Stimulated activated CD8-positive, alpha-beta memory T cell treated with anti-CD3 and anti-CD28 coated beads, Interleukin-7, amount 100 ng/mL, for 48 hours (primary cell): Measurements from ENCODE around the gene ORC4.

Source experiments
- DNase-seq, 2 donors: peaks; one replicate each; pipeline ENCODE4 v3.0.0-alpha.2; 2020; ENCODE audit warnings: low read depth in 1 of 2; ENCODE audit errors: extremely low read depth in 1 of 2

ORC4 gene

DNA sequence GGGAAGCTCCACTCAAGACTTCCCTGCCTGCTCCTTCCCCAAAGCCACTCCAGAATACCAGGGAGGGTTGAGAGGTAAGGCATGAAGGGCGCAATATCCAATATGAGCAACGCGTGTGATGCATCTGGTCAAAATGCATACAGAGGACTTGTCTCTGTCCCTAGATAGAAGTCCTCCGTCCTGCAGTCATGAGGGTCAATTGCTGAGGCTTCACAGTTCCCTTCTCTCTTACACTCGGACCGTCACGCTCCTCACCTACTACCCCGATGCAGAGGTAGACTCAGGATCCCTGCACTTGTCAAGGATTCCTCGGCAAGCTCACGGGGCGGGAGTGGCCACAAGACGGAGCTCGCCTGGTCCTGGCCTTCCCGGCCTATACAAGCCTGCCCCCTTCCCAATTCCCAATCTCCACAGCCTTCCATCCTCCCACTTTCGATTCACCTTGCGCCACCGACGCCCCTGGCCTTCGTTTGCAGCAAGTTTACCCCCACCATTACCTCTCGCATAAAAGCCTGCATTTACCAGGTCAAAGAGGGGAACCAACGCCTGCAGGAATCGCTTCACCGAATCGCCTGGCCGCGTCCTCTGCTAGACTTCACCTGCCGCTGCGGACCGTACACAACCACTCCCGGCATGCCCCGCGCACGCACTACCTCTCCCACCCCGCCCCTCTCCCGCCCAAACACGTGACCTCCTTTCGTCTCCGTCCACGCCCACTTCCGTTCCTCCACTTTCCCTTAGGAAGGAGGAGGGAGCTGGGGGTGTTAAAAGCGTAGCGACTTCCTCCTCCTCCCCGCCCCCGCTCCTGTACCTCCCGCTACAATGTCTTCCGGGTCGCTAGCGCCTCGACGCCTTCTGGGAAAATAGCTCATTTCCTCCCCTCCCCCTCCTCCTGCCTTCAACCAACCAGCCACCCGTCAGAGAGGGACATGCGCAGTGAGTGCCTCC lies at the start of gene ORC4:
TSS of gene ORC4 (minus strand) at position 627 of the 948 bp plus-strand sequence. CDS start 44,779 bp downstream, outside the sequence.
- DNase-seq = peak; percentile 90 to 97

DNA sequence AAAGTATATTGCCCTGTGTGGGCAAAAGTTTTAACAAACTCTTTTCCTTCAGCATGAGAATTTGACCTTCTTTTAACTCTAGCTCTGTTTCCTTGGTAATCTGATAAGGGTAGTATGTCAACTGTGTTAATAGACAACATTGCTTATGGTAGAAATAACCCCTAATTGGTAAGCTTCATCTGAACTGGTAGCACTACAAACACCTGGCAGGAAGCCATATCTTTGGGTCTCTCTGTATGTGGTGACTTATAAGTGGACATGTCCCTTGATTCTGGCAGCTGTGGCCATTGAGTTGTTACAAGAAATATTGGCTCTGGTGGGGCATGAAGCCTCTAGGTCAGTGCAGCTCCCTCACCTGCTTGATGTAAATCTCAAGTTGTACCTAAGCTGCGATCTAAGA lies 47.3 kb upstream of the ORC4 start:
- DNase-seq = no peak

DNA sequence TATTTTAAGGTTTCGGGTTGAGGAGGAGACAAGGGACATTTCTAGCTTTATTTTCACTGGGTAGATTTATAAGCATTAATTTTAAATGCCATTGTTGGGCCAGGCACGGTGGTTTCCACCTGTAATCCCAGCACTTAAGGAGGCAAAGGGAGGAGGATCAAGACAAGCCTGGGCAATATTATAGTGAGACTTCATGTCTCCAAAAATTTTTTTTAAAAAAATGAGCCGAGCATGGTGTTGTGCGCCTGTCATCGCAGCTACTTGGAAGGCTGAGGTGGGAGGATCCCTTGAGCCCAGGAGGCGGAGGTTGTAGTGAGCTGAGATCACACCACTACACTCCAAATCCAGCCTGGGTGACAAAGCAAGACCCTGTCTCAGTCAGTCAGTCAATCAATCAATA lies 45.4 kb upstream of the ORC4 start:
- DNase-seq = no peak

DNA sequence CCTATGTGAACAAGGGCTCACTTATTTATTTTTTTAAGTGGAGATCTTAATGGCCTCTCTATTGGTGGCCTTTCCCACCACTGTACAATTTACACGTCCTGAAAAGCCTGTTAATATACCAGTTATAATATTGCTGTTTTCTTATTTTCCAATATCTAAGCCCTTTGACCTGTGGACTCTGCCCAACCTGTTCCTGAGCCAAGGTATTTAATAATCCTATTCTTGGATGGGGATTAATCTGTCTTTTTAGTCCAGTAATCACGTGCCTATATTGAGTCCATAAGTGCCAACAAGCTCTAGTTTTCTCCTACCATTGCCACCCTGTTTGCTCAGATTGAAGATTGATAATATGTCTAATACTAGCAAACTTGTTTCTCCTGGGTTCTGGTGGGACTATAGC lies 43.1 kb upstream of the ORC4 start:
- DNase-seq = no peak

DNA sequence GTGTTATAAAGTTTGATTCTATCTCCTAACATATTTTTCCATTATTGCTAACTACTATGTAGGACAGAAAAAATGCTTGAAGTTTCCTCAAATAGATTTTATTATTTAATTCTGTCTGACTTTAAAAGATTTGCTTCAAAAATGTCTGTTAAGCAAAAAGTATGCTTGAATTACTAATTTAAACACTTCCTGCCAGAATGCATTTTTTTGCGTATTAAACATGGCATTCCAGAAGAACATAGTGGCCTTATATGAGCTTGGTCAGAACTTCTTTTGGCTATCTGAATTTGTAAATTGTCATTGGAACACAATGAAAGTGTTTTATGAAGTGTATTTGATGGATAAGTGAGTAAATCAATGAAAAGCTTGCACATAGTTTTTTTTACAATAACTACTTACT lies 38.1 kb upstream of the ORC4 start:
- no peak for DNase-seq

DNA sequence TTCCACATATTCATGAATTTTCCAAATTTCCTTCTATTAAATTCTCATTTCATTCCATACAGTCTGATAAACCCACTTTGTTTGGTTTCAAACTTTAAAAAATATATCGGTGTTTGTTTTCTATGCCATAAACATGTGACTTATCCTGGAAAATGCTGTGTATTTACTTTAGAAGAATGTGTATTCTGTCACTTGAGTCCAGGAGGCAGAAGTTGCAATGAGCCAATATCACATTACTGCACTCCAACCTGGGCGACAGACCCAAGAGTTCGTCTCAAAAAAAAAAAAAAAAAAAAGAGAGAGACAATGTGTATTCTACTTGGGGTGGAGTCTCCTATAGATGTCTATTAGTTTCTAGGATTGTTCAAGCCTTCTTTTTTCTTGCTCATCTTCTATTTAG lies 32.1 kb upstream of the ORC4 start:
- DNase-seq = no peak

DNA sequence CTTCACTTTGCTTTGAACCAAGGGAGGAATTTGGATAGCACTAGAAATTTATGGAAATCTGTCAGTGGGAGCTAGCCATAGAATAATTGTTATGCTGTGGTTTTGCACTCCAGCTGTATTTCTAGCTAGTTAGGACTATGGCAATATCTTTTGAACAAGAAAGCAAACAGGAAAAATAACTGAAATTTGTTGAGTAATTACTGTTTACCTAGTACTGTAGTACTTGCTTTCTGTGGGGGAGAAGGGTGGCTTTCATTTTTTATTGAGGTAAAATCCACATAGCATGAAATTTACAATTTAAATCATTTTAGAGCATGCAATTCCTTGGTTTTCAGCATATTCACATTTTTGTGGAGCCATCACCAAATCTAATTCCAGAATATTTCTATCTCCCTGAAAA lies 28.7 kb upstream of the ORC4 start:
- DNase-seq = no peak

DNA sequence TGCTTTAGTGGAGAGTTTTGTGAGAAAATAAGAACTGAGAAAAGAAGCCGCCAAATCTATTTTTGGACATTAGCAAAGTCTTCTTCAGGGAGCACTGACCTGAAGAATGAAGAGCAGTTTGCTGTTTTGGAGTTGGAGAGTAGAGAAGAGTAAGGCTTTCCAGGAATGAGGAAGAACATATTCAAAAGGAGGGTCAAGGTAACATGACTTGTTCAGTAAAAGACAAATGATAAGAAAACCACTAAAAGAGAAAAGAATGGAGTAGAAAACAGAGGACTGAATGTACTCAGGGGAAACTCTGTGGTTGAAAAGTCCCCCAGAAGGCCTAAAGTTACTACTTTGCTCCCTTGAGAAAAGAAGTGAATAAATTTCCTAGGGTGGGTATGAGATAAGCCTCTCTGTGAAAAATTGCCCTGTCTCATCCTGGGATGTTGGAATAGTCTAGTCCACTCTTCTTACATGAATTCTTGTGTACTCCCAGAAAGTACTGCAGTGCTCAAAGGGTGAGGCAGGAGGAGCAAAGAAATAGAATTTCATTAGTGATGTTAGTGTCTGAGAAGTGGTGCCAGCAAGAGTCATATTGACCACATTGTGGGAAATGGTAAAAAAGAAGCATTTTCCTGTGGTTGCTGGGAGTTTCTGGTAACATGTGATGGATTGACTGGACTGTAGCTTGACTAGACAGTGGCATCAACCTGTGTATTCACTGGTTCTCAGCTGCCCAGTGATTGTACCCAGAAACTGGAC lies 28.1 kb upstream of the ORC4 start:
- no peak for DNase-seq

DNA sequence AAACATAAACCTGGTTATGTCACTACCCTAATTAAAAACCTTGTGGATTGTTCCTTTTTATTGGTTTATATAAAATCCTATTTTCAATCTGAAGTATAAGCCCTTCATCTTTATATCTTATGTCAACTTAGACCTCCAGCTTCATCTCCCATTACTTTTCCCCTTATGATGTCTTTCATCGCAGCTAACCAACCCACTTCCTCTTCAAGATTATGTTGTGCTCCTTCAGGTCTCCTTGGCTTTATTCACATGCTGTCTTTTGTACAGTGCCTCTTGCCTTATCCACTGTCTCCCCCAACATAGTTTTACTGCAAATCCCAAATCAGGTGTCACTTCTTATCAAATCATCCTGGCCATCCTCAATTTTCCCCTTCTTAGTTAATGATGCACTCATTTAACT lies 26.3 kb upstream of the ORC4 start:
- no peak for DNase-seq

DNA sequence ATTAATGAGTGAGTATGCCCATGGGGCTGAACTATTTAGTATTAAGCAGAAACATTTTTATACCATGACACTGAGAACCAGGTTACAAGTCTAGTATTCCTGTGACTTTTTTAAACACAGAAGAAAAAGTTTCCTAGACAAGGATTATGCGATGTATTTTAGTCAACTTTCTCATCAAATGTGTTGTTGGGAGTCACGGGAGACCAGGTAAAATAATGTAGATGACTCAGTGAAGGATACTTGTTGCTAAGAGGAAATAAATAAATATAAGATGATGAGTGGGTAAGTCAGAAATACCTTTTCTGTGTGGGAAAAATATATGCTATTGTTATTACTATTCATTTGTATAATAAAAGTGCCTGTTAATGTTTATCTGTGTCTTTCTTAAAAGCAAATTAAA lies 23.8 kb upstream of the ORC4 start:
- no peak for DNase-seq

DNA sequence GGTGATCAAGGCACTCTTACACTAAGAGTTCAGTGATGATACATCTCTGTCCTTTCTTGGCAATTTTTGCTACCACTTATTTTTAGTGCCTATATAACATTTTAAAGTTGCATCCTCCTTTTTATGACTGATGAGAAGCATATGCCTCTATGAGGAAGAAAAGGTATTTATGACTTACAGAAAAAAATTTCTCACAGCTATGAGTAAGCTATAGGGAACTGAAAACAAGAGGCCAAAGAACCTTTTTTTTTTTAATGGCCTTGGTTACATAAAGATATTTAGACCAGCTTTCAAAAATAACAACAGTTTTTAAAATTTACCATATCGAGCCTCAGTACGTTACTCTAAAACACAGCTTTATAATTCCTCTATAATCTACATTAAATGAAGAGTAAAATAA lies 21.7 kb upstream of the ORC4 start:
- DNase-seq = no peak

DNA sequence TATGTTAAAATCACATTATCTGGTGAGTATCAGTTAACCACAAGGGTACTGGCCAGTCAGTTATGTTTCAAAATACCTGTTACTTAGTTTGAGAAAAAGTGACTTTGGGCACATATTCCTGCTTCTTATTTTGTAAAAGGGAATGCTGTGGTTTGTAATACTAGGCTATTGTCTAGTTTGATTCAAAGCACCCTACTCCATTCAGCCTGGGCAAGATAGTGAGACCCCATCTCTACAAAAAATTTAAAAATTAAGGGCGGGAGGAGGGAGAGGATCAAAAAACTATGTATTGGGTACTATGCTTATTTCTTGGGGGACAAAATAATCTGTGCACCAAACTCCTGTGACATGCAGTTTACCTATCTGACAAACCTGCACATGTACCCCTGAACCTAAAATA lies 19.2 kb upstream of the ORC4 start:
- no peak for DNase-seq

DNA sequence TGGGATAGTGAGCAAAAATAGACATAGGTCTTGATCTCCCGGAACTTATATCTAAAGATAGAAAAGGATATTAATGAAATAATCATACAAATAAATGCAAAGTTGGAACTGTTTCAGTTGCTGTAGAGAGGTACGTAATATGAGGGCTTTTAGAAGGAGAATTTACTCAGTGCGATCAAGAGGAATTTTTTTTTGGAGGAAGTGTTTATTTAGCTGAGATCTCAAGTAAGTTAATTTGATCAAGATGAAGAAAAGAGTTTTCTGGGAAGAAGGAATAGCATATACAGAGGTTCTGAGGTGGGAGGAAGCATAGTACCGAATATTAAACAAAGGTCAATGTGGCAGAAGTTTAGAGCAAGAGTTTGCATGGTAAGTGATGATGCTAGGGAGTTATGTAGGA lies 11.7 kb upstream of the ORC4 start:
- no peak for DNase-seq

DNA sequence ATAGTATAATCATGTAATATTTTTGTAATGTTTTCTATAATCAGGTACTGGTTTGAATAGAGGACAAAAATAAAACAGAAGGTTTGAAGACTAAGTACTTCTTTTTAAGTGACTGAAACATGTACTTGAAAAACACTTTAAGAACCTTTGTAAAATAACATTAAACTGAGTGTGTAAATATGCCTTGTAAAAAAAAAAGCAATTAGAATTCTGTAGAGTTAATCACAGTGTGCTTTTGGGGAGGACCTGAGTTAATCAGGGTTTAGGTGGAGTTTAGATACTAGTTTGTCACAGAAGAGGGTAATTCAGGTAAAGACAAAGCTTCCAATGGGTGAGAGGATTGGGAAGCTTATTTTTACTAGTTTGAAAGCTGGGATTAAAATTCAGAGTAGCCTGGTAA lies 10.6 kb upstream of the ORC4 start:
- DNase-seq = no peak

DNA sequence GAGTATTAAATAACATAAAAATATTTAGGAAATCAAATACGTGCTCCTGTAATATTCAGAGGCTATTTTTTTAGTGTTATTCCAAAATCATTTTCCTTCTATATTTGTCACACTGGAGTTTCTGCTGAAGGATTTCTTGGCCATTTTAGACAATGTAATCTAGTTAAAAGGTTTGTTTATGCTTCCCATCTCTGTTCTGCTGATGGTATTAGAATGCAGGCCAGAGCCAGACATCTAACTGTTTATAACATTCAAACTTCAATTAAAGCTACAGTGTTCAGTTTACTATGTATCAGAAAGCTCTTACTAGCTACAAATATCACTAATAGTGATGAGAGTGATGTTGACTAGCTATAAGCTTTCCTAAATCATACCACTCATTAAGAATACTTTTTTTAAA lies 8.2 kb upstream of the ORC4 start:
- no peak for DNase-seq

DNA sequence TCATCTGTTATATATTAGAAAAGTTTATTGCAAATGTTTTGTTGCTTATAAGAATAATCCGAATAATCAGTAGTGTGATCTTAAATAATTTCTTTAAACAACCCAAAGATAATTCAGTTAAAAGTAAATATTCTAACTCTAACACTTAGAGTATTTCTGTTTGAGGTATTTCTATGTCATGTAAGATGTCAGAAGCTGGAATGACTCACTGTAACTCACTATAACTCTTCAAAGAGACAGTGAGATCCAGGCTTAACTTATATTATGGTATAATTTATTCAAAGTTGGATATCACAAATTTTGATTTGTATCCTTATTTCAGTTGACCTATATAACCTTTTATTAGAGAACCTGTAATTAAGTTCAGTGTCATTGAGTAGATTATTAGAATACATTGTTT lies 7.3 kb upstream of the ORC4 start:
- DNase-seq = no peak

DNA sequence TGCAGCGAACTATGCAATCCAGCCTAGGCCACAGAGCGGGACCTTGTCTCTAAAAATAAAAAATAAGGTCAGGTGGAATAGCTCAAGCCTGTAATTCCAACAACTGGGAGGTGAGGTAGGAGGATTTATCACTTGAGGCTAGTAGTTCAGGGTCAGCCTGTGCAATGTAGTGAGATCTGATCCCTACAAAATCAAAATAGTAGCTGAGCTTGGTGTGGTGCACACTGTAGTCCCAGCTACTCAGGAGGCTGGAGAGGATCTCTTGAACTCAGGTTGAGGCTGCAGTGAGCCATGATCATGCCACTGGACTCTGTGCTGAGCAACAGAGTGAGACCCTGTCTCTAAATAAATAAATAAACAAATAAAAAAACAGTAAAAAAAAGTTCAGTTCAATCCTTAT lies 6.0 kb upstream of the ORC4 start:
- DNase-seq = no peak

DNA sequence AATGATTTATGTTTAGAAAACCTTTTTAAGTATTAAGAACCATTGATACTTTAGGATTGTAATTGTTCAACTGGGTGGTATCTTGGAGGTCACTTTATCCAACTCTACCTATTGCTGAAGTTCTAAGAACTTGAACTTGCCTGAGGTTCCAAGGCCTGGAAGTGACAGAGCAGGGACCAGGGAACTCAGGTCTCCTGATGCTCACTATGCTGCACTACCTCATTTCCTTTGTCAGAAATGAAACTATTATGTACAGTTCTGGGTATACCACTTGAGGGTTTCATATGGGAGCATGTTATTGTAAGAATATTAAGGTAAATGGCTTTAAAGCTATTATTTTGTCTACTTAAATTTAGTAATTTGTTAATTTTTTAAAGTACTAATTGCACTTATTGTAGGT lies 3.3 kb upstream of the ORC4 start:
- no peak for DNase-seq

DNA sequence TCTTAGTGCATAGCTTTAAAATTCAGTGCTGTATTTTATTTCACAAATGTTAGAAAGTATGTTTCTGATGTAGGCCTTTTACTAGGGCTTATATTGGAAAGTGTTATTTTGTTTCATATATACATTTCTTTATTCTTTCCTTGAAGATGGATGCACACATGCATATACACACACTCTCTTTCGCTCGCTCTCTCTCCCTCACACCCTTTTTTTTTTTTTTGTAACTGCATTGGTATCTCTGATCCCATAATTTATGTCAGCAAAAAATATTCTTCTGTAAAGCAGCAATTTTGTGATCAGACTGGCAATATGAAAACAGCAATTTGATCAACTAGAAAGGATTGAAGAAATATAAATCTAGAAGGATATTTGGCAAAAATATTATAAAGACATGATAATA lies 2.3 kb upstream of the ORC4 start:
- no peak for DNase-seq

DNA sequence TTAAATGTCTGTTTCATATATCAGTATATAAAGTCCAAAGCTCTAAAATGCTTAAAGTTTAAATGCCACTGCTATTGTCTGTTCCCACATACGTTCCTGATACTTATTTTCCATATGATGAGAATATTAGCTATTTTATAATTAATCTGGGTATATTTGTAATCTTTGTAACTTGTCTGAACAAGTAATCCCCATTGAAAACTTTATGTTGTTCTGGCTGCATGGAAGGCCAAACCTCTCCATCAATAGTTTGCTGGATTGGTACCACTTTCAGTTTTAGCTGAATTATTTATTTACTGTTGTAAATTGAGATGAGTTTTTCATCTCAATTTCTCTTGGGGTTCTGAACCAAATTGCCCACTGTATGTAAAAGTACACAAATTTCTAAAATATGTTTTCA lies 1.8 kb upstream of the ORC4 start:
- DNase-seq = no peak

DNA sequence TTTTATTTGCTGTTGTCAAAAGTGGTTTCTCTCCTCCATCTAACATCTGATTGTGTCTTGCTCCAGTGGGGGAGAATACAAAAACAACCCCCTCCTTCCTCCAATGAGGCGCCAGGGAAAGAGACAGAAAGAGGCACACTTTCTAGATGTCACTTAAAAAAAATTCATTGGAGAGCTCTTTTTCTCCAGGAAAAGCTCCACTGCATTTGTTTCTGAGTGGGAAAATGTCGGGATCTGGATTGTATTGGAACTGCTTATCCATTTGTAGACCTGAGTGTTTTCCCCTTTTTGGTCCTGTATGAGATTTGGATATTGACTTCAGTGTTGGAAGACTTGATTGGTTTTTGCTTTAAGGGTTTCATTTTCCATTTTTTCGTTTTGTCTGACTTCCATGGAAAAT lies 1.3 kb upstream of the ORC4 start:
- DNase-seq = no peak
